ENCODE data around the gene CEACAM8.
"Not testable (repeated sequence)": the region's sequence is repeated elsewhere in the genome, so short reads cannot be mapped to it uniquely, and the experiment has no call there.

Gene CEACAM8

GRCh38 chr19:42542791-42543190 is 51.9 kb downstream of the CEACAM8 start:
- DNase-seq (ENCODE audit: low read depth) = no peak

GRCh38 chr19:42540071-42540553 is 54.6 kb downstream of the CEACAM8 start:
- DNase-seq (ENCODE audit: low read depth) = no peak

DNA sequence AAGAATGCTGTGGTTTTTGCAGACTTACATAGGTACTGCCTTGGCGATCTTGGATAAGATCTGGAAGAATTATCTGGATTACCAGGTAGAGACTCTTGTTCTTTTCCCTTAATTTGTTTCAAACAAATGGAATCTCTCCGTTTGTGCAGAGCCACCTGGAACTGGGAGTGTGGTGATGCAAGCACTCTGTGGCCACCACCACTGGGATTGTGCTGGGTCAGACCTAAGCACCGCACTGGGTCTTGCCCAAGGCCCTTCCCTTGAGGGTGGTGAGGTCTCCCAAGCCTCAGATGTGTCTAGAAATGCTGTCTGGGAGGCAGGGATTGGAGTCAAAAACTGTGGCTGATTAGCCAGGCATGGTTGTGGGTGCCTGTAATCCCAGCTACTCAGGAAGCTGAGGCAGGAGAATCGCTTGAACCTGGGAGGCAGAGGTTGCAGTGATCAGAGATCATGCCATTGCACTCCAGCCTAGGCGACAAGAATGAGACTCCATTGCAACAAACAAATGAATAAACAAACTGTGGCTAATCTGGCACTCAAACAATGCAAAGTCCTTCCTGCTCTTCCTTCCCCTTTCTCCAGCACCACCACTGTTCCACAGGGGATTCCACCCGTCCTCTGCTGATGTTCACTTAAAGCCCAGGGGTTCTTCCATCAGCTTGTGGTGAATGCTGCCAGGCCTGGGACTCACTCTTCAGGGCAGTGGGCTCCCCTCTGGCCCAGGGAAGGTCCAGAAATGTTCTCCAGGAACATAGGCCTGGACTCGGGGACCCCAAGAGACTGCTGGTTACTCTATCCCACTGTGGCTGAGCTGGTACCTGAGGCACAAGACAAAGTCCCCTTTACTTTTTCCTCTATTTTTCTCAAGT is 55.6 kb downstream of the CEACAM8 start:
- DNase-seq (ENCODE audit: low read depth) = no peak

DNA sequence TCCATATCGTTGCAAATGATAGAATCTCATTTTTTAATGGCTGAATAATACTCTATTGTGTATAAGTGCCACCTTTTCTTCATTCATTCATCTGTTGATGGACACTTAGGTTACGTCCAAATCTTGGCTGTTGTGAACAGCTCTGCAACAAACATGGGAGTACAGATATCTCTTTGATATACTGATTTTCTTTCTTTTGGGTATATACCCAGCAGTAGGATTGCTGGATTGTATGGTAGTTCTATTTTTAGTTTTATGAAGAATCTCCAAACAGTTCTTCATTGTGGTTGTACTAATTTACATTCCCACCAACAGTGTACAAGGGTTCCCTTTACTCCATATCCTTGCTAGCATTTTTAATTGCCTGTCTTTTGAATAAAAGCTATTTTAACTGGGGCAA is 59.4 kb downstream of the CEACAM8 start:
- DNase-seq (ENCODE audit: low read depth) = not testable (repeated sequence)

- no peak for DNase-seq (ENCODE audit: low read depth)
Observed at GRCh38 chr19:42534391-42534790, 60.3 kb downstream of the CEACAM8 start.

DNA sequence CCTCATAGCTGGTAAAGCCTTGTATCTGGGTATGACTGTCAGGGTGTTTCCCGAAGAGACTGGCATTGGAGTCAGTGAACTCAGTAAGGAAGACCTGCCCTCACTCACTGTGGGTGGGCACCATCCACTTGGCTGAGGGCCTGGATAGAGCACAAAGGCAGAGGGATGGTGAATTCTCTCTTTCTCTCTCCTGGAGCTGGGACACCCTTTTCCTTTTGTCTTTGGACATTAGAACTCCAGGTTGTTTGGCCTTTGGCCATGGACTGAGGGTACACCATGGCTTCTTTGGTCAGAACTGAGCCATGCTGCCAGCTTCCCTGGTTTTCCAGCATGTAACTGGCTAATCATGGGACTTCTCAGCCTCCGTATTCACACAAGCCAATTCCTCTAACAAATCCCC is 61.8 kb downstream of the CEACAM8 start:
- no peak for DNase-seq (ENCODE audit: low read depth)

GRCh38 chr19:42531313-42531712 is 63.4 kb downstream of the CEACAM8 start:
- DNase-seq (ENCODE audit: low read depth) = no peak

All from HS-5 (cell line).